ENCODE results near the gene PTGES2.
"Not testable (repeated sequence)": the region's sequence is repeated elsewhere in the genome, so short reads cannot be mapped to it uniquely, and the experiment has no call there.

Gene PTGES2

GRCh38 chr9:128136816-128137793, 9.6 kb upstream of the PTGES2 start:
- DNase-seq: no peak

- not testable (repeated sequence) for DNase-seq
Measured at GRCh38 chr9:128135561-128135960, 8.0 kb upstream of the PTGES2 start.

- DNase-seq: not testable (repeated sequence)
Measured at GRCh38 chr9:128132139-128132538, 4.6 kb upstream of the PTGES2 start.

GRCh38 chr9:128131346-128131745, 3.8 kb upstream of the PTGES2 start:
- not testable (repeated sequence) for DNase-seq

- DNase-seq: not testable (repeated sequence)
Measured at GRCh38 chr9:128130651-128131050, 3.1 kb upstream of the PTGES2 start.

GRCh38 chr9:128129976-128130590, 2.6 kb upstream of the PTGES2 start:
- not testable (repeated sequence) for DNase-seq

GRCh38 chr9:128128836-128129590, 1.5 kb upstream of the PTGES2 start:
- no peak for DNase-seq

GRCh38 chr9:128127990-128128835, 684 bp upstream of the PTGES2 start:
- peak; percentile 90 for DNase-seq

- DNase-seq: no peak
Measured at GRCh38 chr9:128125580-128126354, 1.8 kb downstream of the PTGES2 start.

- DNase-seq: peak; percentile 13
Measured at GRCh38 chr9:128124873-128125579, 2.5 kb downstream of the PTGES2 start.

- DNase-seq: no peak
Measured at GRCh38 chr9:128124451-128124850, 3.1 kb downstream of the PTGES2 start.

- no peak for DNase-seq
Measured at GRCh38 chr9:128123451-128124080, 4.0 kb downstream of the PTGES2 start.

GRCh38 chr9:128122809-128123175, 4.7 kb downstream of the PTGES2 start:
- no peak for DNase-seq

GRCh38 chr9:128121924-128122808, 5.4 kb downstream of the PTGES2 start:
- no peak for DNase-seq

- no peak for DNase-seq
Measured at GRCh38 chr9:128121466-128121810, 6.1 kb downstream of the PTGES2 start.

- no peak for DNase-seq
Measured at GRCh38 chr9:128120741-128121465, 6.6 kb downstream of the PTGES2 start.

- DNase-seq: no peak
Measured at GRCh38 chr9:128120061-128120740, 7.3 kb downstream of the PTGES2 start.
